Measurements from ENCODE around the gene TIMM50.

DNA sequence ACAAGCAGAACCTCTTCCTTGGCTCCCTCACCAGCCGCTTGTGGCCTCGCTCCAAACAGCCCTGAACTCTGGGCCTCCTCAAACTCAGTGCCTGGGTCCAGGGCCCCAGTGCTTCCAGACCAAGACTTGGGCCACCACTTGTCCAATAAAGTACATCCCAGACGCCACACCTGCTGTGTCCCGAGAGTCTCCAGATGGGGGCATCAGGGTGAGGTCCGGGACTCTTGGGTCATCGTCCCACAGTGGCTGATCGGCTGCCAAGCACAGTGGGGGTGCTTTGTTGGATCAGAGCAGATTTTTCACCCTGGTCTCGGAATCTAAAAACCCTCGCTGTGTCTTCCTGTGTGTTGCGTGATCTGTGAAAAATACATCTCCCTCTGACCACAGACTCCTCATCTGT is 9.1 kb downstream of the TIMM50 start:
- TF ChIP-seq, protein P1, sequence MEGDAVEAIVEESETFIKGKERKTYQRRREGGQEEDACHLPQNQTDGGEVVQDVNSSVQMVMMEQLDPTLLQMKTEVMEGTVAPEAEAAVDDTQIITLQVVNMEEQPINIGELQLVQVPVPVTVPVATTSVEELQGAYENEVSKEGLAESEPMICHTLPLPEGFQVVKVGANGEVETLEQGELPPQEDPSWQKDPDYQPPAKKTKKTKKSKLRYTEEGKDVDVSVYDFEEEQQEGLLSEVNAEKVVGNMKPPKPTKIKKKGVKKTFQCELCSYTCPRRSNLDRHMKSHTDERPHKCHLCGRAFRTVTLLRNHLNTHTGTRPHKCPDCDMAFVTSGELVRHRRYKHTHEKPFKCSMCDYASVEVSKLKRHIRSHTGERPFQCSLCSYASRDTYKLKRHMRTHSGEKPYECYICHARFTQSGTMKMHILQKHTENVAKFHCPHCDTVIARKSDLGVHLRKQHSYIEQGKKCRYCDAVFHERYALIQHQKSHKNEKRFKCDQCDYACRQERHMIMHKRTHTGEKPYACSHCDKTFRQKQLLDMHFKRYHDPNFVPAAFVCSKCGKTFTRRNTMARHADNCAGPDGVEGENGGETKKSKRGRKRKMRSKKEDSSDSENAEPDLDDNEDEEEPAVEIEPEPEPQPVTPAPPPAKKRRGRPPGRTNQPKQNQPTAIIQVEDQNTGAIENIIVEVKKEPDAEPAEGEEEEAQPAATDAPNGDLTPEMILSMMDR (IDR thresholded peaks at IDR 0.05): no peak
- no peak for TF ChIP-seq POLR2A (IDR thresholded peaks at IDR 0.05)

All from vagina (tissue), 2 donors.